RPMI7951 (cell line): ENCODE measurements around the gene SPOCD1. TPM values are rescaled to one million over a fixed set of nuclear protein-coding genes. Genes with fewer than 3 reads are reported as not detected.
A peak's percentile ranks its signal among the peaks of the same experiment; 100 is the strongest.

ENCODE experiments used
- DNase-seq: peaks from one replicate; pipeline ENCODE4 v3.0.0-alpha.2; 2012; ENCODE audit warnings: low read depth
- total RNA-seq: library from RNA; depleted of rRNA; stranded (reverse); fragments of >200 nt; shearing (Covaris generic); gene quantifications from 2 replicates; pipeline ENCODE4 v1.2.3, GENCODE V29; 2014

Gene SPOCD1
- total RNA-seq, 1 experiment from 2014 or later = 12.4 TPM

GRCh38 chr1:31771891-31772668 lies 43.7 kb downstream of the SPOCD1 start:
- no peak for DNase-seq

GRCh38 chr1:31769720-31770390 lies 46.0 kb downstream of the SPOCD1 start:
- DNase-seq = no peak

GRCh38 chr1:31768939-31769704 lies 46.7 kb downstream of the SPOCD1 start:
- no peak for DNase-seq

- DNase-seq = no peak
Observed at GRCh38 chr1:31768407-31768907, 47.4 kb downstream of the SPOCD1 start.

GRCh38 chr1:31767225-31767624 lies 48.6 kb downstream of the SPOCD1 start:
- no peak for DNase-seq

- DNase-seq = no peak
Observed at GRCh38 chr1:31765516-31765915, 50.3 kb downstream of the SPOCD1 start.

- DNase-seq = peak; percentile 42
Observed at GRCh38 chr1:31765041-31765467, 50.8 kb downstream of the SPOCD1 start.

- DNase-seq = no peak
Observed at GRCh38 chr1:31764312-31765040, 51.3 kb downstream of the SPOCD1 start, which contains the start of gene ADGRB2. Gene ADGRB2 (minus strand): TSS chr1:31764340. CDS start chr1:31757221, 7,119 bp downstream.

GRCh38 chr1:31763671-31764311 lies 52.0 kb downstream of the SPOCD1 start:
- no peak for DNase-seq

- peak; percentile 56 for DNase-seq
Observed at GRCh38 chr1:31762726-31763670, 52.8 kb downstream of the SPOCD1 start.

GRCh38 chr1:31762323-31762722 lies 53.5 kb downstream of the SPOCD1 start:
- DNase-seq = no peak

GRCh38 chr1:31761883-31762282 lies 53.9 kb downstream of the SPOCD1 start:
- peak; percentile 84 for DNase-seq

- DNase-seq = peak; percentile 82
Observed at GRCh38 chr1:31760471-31761470, 55.1 kb downstream of the SPOCD1 start.

GRCh38 chr1:31759298-31760023 lies 56.4 kb downstream of the SPOCD1 start:
- peak; percentile 37 for DNase-seq

GRCh38 chr1:31758823-31759222 lies 57.0 kb downstream of the SPOCD1 start:
- no peak for DNase-seq

- no peak for DNase-seq
Observed at GRCh38 chr1:31757989-31758388, 57.8 kb downstream of the SPOCD1 start.

- no peak for DNase-seq
Observed at GRCh38 chr1:31757204-31757679, 58.6 kb downstream of the SPOCD1 start.

GRCh38 chr1:31756578-31756977 lies 59.2 kb downstream of the SPOCD1 start:
- no peak for DNase-seq
